ENCODE measurements around the gene MARVELD3.

The MARVELD3 gene

GRCh38 chr16:71623597-71623996, 2.4 kb upstream of the MARVELD3 start:
- no peak for DNase-seq (ENCODE audit: low read depth)

GRCh38 chr16:71625113-71625850, 702 bp upstream of the MARVELD3 start:
- DNase-seq (ENCODE audit: low read depth): no peak

GRCh38 chr16:71626858-71627213, 852 bp downstream of the MARVELD3 start:
- no peak for DNase-seq (ENCODE audit: low read depth)

GRCh38 chr16:71627731-71628181, 1.8 kb downstream of the MARVELD3 start:
- no peak for DNase-seq (ENCODE audit: low read depth)

GRCh38 chr16:71628810-71629209, 2.8 kb downstream of the MARVELD3 start:
- DNase-seq (ENCODE audit: low read depth): no peak

- no peak for DNase-seq (ENCODE audit: low read depth)
Measured at GRCh38 chr16:71629278-71630016, 3.5 kb downstream of the MARVELD3 start.

- DNase-seq (ENCODE audit: low read depth): no peak
Measured at GRCh38 chr16:71630808-71631207, 4.8 kb downstream of the MARVELD3 start.

- no peak for DNase-seq (ENCODE audit: low read depth)
Measured at GRCh38 chr16:71631776-71632175, 5.8 kb downstream of the MARVELD3 start.

- no peak for DNase-seq (ENCODE audit: low read depth)
Measured at GRCh38 chr16:71635632-71636031, 9.6 kb downstream of the MARVELD3 start.

- no peak for DNase-seq (ENCODE audit: low read depth)
Measured at GRCh38 chr16:71637398-71637797, 11.4 kb downstream of the MARVELD3 start.

- DNase-seq (ENCODE audit: low read depth): no peak
Measured at GRCh38 chr16:71645450-71645849, 19.5 kb downstream of the MARVELD3 start.

- DNase-seq (ENCODE audit: low read depth): no peak
Measured at GRCh38 chr16:71647391-71647790, 21.4 kb downstream of the MARVELD3 start.

- no peak for DNase-seq (ENCODE audit: low read depth)
Measured at GRCh38 chr16:71648162-71648561, 22.2 kb downstream of the MARVELD3 start.

GRCh38 chr16:71648921-71649320, 22.9 kb downstream of the MARVELD3 start:
- DNase-seq (ENCODE audit: low read depth): no peak

- DNase-seq (ENCODE audit: low read depth): no peak
Measured at GRCh38 chr16:71649704-71650103, 23.7 kb downstream of the MARVELD3 start.

GRCh38 chr16:71658771-71659170, 32.8 kb downstream of the MARVELD3 start:
- DNase-seq (ENCODE audit: low read depth): no peak

- no peak for DNase-seq (ENCODE audit: low read depth)
Measured at GRCh38 chr16:71659471-71659870, 33.5 kb downstream of the MARVELD3 start.

GRCh38 chr16:71666264-71666663, 40.3 kb downstream of the MARVELD3 start:
- DNase-seq (ENCODE audit: low read depth): no peak

- no peak for DNase-seq (ENCODE audit: low read depth)
Measured at GRCh38 chr16:71666928-71667707, 41.1 kb downstream of the MARVELD3 start.

GRCh38 chr16:71669926-71670536, 44.0 kb downstream of the MARVELD3 start:
- DNase-seq (ENCODE audit: low read depth): no peak

- no peak for DNase-seq (ENCODE audit: low read depth)
Measured at GRCh38 chr16:71670537-71670936, 44.6 kb downstream of the MARVELD3 start.

GRCh38 chr16:71671165-71671564, 45.2 kb downstream of the MARVELD3 start:
- DNase-seq (ENCODE audit: low read depth): no peak
